Fibroblast of lung (primary cell): Measurements from ENCODE around the gene HOXC6. TPM values are rescaled to one million over a fixed set of nuclear protein-coding genes. Genes with fewer than 3 reads are reported as not detected.
"Not testable (repeated sequence)": the region's sequence is repeated elsewhere in the genome, so short reads cannot be mapped to it uniquely, and the experiment has no call there.

Experiments used
- DNase-seq, 2 donors: peaks; one replicate each; pipeline versions ENCODE4 v3.0.0 to v3.0.0-alpha.2; 2010; ENCODE audit warnings: low read depth in 2 of 2
- H2AFZ ChIP-seq: 2 replicates; pipeline ENCODE4 v1.5.1; 2012; ENCODE audit warnings: low read length, control low read depth, inconsistent platforms
- H3K27ac ChIP-seq: 2 replicates; pipeline ENCODE4 v1.5.1; 2011; ENCODE audit warnings: low read length, control low read depth; ENCODE audit not compliant: insufficient read depth
- H3K27me3 ChIP-seq: 2 replicates; pipeline ENCODE4 v1.5.1; 2011; ENCODE audit warnings: mild to moderate bottlenecking, low read length; ENCODE audit not compliant: control insufficient read depth, insufficient read depth
- H3K36me3 ChIP-seq: 2 replicates; pipeline ENCODE4 v1.5.1; 2011; ENCODE audit warnings: low read length; ENCODE audit not compliant: control insufficient read depth, insufficient read depth
- H3K4me1 ChIP-seq: 2 replicates; pipeline ENCODE4 v1.5.1; 2011; ENCODE audit warnings: low read length; ENCODE audit not compliant: control insufficient read depth, insufficient read depth; ENCODE audit errors: extremely low read depth
- H3K4me2 ChIP-seq: 2 replicates; pipeline ENCODE4 v1.5.1; 2011; ENCODE audit warnings: low read length, control low read depth; ENCODE audit not compliant: insufficient read depth; ENCODE audit errors: extremely low read depth
- H3K4me3 ChIP-seq, 4 experiments: fragments of 200-600 bp in 1 of 4; sonication (generic) in 1 of 4; replicated peaks in 1 of 4; 2 replicates each; pipeline ENCODE4 v1.5.1; 2011 to 2016; ENCODE audit warnings: low read length in 4 of 4, low read depth in 3 of 4, mild to moderate bottlenecking in 3 of 4, control low read depth in 2 of 4, inconsistent platforms in 1 of 4, mixed read lengths in 1 of 4; ENCODE audit not compliant: insufficient read depth in 1 of 4; ENCODE audit errors: control extremely low read depth in 1 of 4
- H3K79me2 ChIP-seq: 2 replicates; pipeline ENCODE4 v1.5.1; 2012; ENCODE audit warnings: mild to moderate bottlenecking, low read length, inconsistent platforms; ENCODE audit not compliant: control insufficient read depth, insufficient read depth
- H3K9ac ChIP-seq: 2 replicates; pipeline ENCODE4 v1.5.1; 2011; ENCODE audit warnings: mild to moderate bottlenecking, low read length, control low read depth; ENCODE audit not compliant: insufficient read depth
- H3K9me3 ChIP-seq: 2 replicates; pipeline ENCODE4 v1.5.1; 2012; ENCODE audit warnings: low read depth, low read length; ENCODE audit not compliant: control insufficient read depth, insufficient read depth
- H4K20me1 ChIP-seq: 2 replicates; pipeline ENCODE4 v1.5.1; 2011; ENCODE audit warnings: low read length; ENCODE audit not compliant: control insufficient read depth, insufficient read depth; ENCODE audit errors: extremely low read depth
- CTCF ChIP-seq, 2 donors: IDR thresholded peaks in 1 of 2; conservative IDR thresholded peaks in 1 of 2; 1 replicate in 1 of 2; 2 replicates in 1 of 2; pipeline ENCODE4 v1.5.1; 2011 to 2012; ENCODE audit warnings: low read length in 2 of 2, control low read depth in 1 of 2, inconsistent platforms in 1 of 2, low read depth in 1 of 2, mild to moderate bottlenecking in 1 of 2
- EZH2 ChIP-seq: IDR thresholded peaks from 2 replicates; pipeline ENCODE4 v1.5.1; 2012; ENCODE audit warnings: low read length, control low read depth, mild to moderate bottlenecking; ENCODE audit errors: missing control alignments
- polyA plus RNA-seq, 2 donors: library from polyadenylated mRNA; depleted of rRNA in 1 of 2; stranded (reverse) in 1 of 2; unstranded in 1 of 2; fragments of >200 nt; gene quantifications; 2 replicates each; pipeline ENCODE4 v1.2.1, GENCODE V29; 2011 to 2012; ENCODE audit warnings: missing spikeins in 1 of 2
- total RNA-seq: library from RNA; depleted of rRNA; stranded (reverse); fragments of >200 nt; gene quantifications from 2 replicates; pipeline ENCODE4 v1.2.1, GENCODE V29; 2014

Gene HOXC6
- total and polyA plus RNA-seq, 2 donors (not counting 1 experiment from before 2014, with no cell fraction given), result 0.17 to 0.52 TPM

- Histone ChIP-seq H3K79me2 (no peaks in the 10 kb centered on the region), H4K20me1 (no peaks in the 10 kb centered on the region), H3K27ac (no peak overlapping the region), H3K9ac (no peak overlapping the region), H3K27me3 (peaks cover 30% of the 10 kb centered on the region), H3K4me3 (no peak overlapping the region), H3K4me2 (no peak overlapping the region), H3K9me3 (no peaks in the 10 kb centered on the region), H3K4me1 (no peaks in the 10 kb centered on the region), H3K36me3 (no peaks in the 10 kb centered on the region), H2AFZ (no peak overlapping the region)
- TF ChIP-seq EZH2, result no peak
- TF ChIP-seq CTCF (conservative IDR thresholded peaks at IDR 0.05 in 1 of 2, IDR thresholded peaks at IDR 0.05 in 1 of 2; ENCODE audit: low read depth in 1 of 2, low read length in 2 of 2), result no peak
- no peak for DNase-seq
These were observed 11.9 kb downstream of the HOXC6 start for GRCh38 chr12:54040148-54040494.

- Histone ChIP-seq H3K27me3 (peaks cover 30% of the 10 kb centered on the region), H4K20me1 (no peaks in the 10 kb centered on the region)
These were observed 12.4 kb downstream of the HOXC6 start for GRCh38 chr12:54040648-54041047.

GRCh38 chr12:54041097-54041690 lies 13.0 kb downstream of the HOXC6 start:
- Histone ChIP-seq H3K4me1 (no peaks in the 10 kb centered on the region), H3K27ac (no peak overlapping the region), H3K4me2 (no peak overlapping the region), H3K9ac (no peak overlapping the region), H3K4me3 (no peak overlapping the region), H3K79me2 (no peaks in the 10 kb centered on the region), H3K36me3 (no peaks in the 10 kb centered on the region), H3K9me3 (no peaks in the 10 kb centered on the region), H2AFZ (no peak overlapping the region), H4K20me1 (no peaks in the 10 kb centered on the region), H3K27me3 (peaks cover 30% of the 10 kb centered on the region)
- DNase-seq, result no peak
- TF ChIP-seq CTCF (conservative IDR thresholded peaks at IDR 0.05 in 1 of 2, IDR thresholded peaks at IDR 0.05 in 1 of 2; ENCODE audit: low read depth in 1 of 2, low read length in 2 of 2) (no peak), EZH2 (no peak)

More at GRCh38 chr12:54040648-54041047, 12.4 kb downstream of the HOXC6 start:
- H2AFZ ChIP-seq, result no peak overlapping the region
- H3K27ac ChIP-seq, result no peak overlapping the region
- H3K79me2 ChIP-seq, result no peaks in the 10 kb centered on the region
- H3K4me1 ChIP-seq, result no peaks in the 10 kb centered on the region
- no peak for TF ChIP-seq EZH2
- DNase-seq, result no peak
- H3K4me2 ChIP-seq, result no peak overlapping the region
- H3K36me3 ChIP-seq, result no peaks in the 10 kb centered on the region
- no peak overlapping the region for H3K4me3 ChIP-seq
- no peaks in the 10 kb centered on the region for H3K9me3 ChIP-seq
- no peak overlapping the region for H3K9ac ChIP-seq

GRCh38 chr12:54042033-54042432 lies 13.8 kb downstream of the HOXC6 start:
- not testable (repeated sequence) for H3K27ac ChIP-seq, H3K4me3 ChIP-seq, H3K36me3 ChIP-seq, H3K79me2 ChIP-seq, H3K4me2 ChIP-seq, H3K9me3 ChIP-seq, H3K9ac ChIP-seq, H4K20me1 ChIP-seq, H2AFZ ChIP-seq, H3K4me1 ChIP-seq, DNase-seq
- H3K27me3 ChIP-seq, result peaks cover 35% of the 10 kb centered on the region
